PFSK-1 (cell line): ENCODE results near the gene E2F1.

ENCODE experiments used
- POLR2AphosphoS5 ChIP-seq: IDR thresholded peaks from 2 replicates; pipeline ENCODE4 v1.6.1; 2012; ENCODE audit warnings: low read depth, mild to moderate bottlenecking, control low read depth, low read length, moderate library complexity
- SIN3A ChIP-seq: IDR thresholded peaks from 2 replicates; pipeline ENCODE4 v1.6.1; 2012; ENCODE audit warnings: mild to moderate bottlenecking, low read length, moderate library complexity, borderline replicate concordance; ENCODE audit not compliant: insufficient read depth
- TAF1 ChIP-seq: IDR thresholded peaks from 2 replicates; pipeline ENCODE4 v1.6.1; 2012; ENCODE audit warnings: low read length, control low read depth, borderline replicate concordance; ENCODE audit not compliant: insufficient read depth
- TF ChIP-seq, protein P1 (sequence below), 2 experiments: IDR thresholded peaks; 2 replicates each; pipeline versions ENCODE4 v1.6.1 to v1.8.0; 2011 to 2012; ENCODE audit warnings: low read depth in 2 of 2, low read length in 2 of 2, control low read depth in 1 of 2, inconsistent platforms in 1 of 2, mild to moderate bottlenecking in 1 of 2, moderate library complexity in 1 of 2; ENCODE audit not compliant: insufficient read depth in 1 of 2

DNA sequence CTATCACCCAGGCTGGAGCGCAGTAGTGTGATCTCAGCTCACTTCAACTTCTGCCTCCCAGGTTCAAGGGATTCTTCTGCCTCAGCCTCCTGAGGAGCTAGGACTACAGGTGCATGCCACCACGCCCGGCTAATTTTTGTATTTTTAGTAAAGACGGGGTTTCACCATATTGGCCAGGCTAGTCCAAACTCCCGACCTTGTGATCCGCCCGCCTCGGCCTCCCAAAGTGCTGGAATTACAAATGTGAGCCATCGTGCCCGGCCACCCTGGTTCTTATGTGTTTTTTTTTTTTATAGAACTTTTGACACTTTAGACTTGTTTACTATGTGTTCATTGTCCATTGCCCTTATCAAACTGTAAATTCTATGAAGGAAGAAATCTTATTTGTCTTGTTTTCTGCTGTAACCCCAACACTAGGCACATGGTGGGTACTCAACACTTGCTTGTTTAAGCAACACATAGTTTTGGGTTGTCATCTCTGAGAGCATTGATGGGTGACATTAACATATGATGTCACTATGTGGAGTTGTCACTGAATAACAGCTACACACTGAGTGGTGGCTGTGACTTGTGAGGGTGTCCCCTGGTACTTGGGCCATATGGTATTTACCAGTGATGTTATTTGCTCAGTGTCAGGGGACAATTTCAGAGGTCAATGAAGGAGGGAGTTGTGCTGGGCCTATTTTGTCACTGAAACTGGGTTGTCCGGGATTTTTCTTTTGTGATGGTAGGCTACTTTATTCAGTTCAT lies 35.4 kb upstream of the E2F1 start:
- no peak for TF ChIP-seq POLR2AphosphoS5
- no peak for TF ChIP-seq TAF1
- TF ChIP-seq, protein P1, sequence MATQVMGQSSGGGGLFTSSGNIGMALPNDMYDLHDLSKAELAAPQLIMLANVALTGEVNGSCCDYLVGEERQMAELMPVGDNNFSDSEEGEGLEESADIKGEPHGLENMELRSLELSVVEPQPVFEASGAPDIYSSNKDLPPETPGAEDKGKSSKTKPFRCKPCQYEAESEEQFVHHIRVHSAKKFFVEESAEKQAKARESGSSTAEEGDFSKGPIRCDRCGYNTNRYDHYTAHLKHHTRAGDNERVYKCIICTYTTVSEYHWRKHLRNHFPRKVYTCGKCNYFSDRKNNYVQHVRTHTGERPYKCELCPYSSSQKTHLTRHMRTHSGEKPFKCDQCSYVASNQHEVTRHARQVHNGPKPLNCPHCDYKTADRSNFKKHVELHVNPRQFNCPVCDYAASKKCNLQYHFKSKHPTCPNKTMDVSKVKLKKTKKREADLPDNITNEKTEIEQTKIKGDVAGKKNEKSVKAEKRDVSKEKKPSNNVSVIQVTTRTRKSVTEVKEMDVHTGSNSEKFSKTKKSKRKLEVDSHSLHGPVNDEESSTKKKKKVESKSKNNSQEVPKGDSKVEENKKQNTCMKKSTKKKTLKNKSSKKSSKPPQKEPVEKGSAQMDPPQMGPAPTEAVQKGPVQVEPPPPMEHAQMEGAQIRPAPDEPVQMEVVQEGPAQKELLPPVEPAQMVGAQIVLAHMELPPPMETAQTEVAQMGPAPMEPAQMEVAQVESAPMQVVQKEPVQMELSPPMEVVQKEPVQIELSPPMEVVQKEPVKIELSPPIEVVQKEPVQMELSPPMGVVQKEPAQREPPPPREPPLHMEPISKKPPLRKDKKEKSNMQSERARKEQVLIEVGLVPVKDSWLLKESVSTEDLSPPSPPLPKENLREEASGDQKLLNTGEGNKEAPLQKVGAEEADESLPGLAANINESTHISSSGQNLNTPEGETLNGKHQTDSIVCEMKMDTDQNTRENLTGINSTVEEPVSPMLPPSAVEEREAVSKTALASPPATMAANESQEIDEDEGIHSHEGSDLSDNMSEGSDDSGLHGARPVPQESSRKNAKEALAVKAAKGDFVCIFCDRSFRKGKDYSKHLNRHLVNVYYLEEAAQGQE (IDR thresholded peaks at IDR 0.05; ENCODE audit: insufficient read depth in 1 of 2, low read depth in 2 of 2, low read length in 2 of 2) = no peak
- no peak for TF ChIP-seq SIN3A
